CD14-positive monocyte (primary cell): Measurements from ENCODE around the gene TXNDC11. TPM values are rescaled to one million over a fixed set of nuclear protein-coding genes. Genes with fewer than 3 reads are reported as not detected.
A peak's percentile ranks its signal among the peaks of the same experiment; 100 is the strongest.
"Not testable (repeated sequence)": the region's sequence is repeated elsewhere in the genome, so short reads cannot be mapped to it uniquely, and the experiment has no call there.

ENCODE experiments used
- DNase-seq, 3 donors: peaks; one replicate each; pipeline ENCODE4 v3.0.0-alpha.2; 2011 to 2022
- H2AFZ ChIP-seq: 2 replicates; pipeline ENCODE4 v1.6.0; 2012; ENCODE audit warnings: mild to moderate bottlenecking, low read depth, low read length, inconsistent platforms; ENCODE audit not compliant: insufficient read depth, poor library complexity, severe bottlenecking
- H3K27ac ChIP-seq, 2 donors: 1 replicate in 1 of 2; 2 replicates in 1 of 2; pipeline ENCODE4 v1.5.1; 2012 to 2013; ENCODE audit warnings: low read length in 2 of 2, control low read depth in 1 of 2, inconsistent platforms in 1 of 2, low read depth in 1 of 2, mild to moderate bottlenecking in 1 of 2
- H3K27me3 ChIP-seq, 2 donors: one replicate each; pipeline versions ENCODE4 v1.6.0 to v1.6.1; 2011 to 2013; ENCODE audit warnings: low read length in 2 of 2; ENCODE audit not compliant: control insufficient read depth in 2 of 2, insufficient read depth in 2 of 2
- H3K36me3 ChIP-seq, 2 donors: replicated peaks in 1 of 2; 1 replicate in 1 of 2; 2 replicates in 1 of 2; pipeline versions ENCODE4 v1.5.1 to v1.6.1; 2012 to 2013; ENCODE audit warnings: low read length in 2 of 2, control low read depth in 1 of 2, inconsistent platforms in 1 of 2, mild to moderate bottlenecking in 1 of 2; ENCODE audit not compliant: insufficient read depth in 2 of 2, control insufficient read depth in 1 of 2
- H3K4me1 ChIP-seq, 2 donors: 1 replicate in 1 of 2; 2 replicates in 1 of 2; pipeline versions ENCODE4 v1.5.1 to v1.6.1; 2012 to 2013; ENCODE audit warnings: low read length in 2 of 2, control low read depth in 1 of 2, inconsistent platforms in 1 of 2, mild to moderate bottlenecking in 1 of 2, moderate library complexity in 1 of 2; ENCODE audit not compliant: insufficient read depth in 2 of 2, control insufficient read depth in 1 of 2
- H3K4me2 ChIP-seq: replicated peaks from 2 replicates; pipeline ENCODE3; 2012; ENCODE audit warnings: low read length, moderate library complexity, mild to moderate bottlenecking; ENCODE audit not compliant: poor library complexity, severe bottlenecking; ENCODE audit errors: extremely low read depth
- H3K4me3 ChIP-seq, 3 experiments: fragments of 200-600 bp in 1 of 3; sonication (generic) in 1 of 3; replicated peaks in 1 of 3; 1 replicate in 2 of 3; 2 replicates in 1 of 3; pipeline ENCODE4 v1.5.1; 2011 to 2013; ENCODE audit warnings: low read length in 3 of 3, mild to moderate bottlenecking in 3 of 3, control low read depth in 2 of 3, low read depth in 2 of 3, inconsistent platforms in 1 of 3, moderate library complexity in 1 of 3
- H3K79me2 ChIP-seq: 2 replicates; pipeline ENCODE4 v1.6.0; 2012; ENCODE audit warnings: mild to moderate bottlenecking, control low read depth, inconsistent platforms, low read length, moderate library complexity; ENCODE audit not compliant: insufficient read depth
- H3K9ac ChIP-seq: 2 replicates; pipeline ENCODE4 v1.6.0; 2017; ENCODE audit warnings: low read length, mild to moderate bottlenecking; ENCODE audit not compliant: insufficient read depth, poor library complexity, severe bottlenecking
- H3K9me3 ChIP-seq, 2 donors: replicated peaks in 1 of 2; 1 replicate in 1 of 2; 2 replicates in 1 of 2; pipeline versions ENCODE4 v1.5.1 to v1.6.1; 2012 to 2013; ENCODE audit warnings: low read length in 2 of 2, control low read depth in 1 of 2; ENCODE audit not compliant: control insufficient read depth in 1 of 2, insufficient read depth in 1 of 2
- H4K20me1 ChIP-seq: 2 replicates; pipeline ENCODE4 v1.6.0; 2012; ENCODE audit warnings: mild to moderate bottlenecking, low read length, control low read depth, moderate library complexity; ENCODE audit not compliant: insufficient read depth
- H3K27ac Mint-ChIP-seq, 7 donors: one replicate each; pipeline ENCODE4 v1.8.0; 2020; ENCODE audit warnings: mild to moderate bottlenecking in 7 of 7, mixed read lengths in 7 of 7, moderate library complexity in 6 of 7, inconsistent platforms in 2 of 7
- H3K27me3 Mint-ChIP-seq, 3 donors: one replicate each; pipeline ENCODE4 v1.8.0; 2021 to 2022; ENCODE audit warnings: low read depth in 3 of 3, mild to moderate bottlenecking in 3 of 3, mixed read lengths in 3 of 3, moderate library complexity in 3 of 3, inconsistent platforms in 1 of 3
- H3K36me3 Mint-ChIP-seq, 2 donors: one replicate each; pipeline ENCODE4 v1.8.0; 2020; ENCODE audit warnings: mixed read lengths in 2 of 2, inconsistent platforms in 1 of 2, mild to moderate bottlenecking in 1 of 2
- H3K4me1 Mint-ChIP-seq: one replicate; pipeline ENCODE4 v1.8.0; 2020; ENCODE audit warnings: mild to moderate bottlenecking, mixed read lengths
- H3K4me3 Mint-ChIP-seq, 2 donors: one replicate each; pipeline ENCODE4 v1.8.0; 2020; ENCODE audit warnings: mild to moderate bottlenecking in 2 of 2, mixed read lengths in 2 of 2, moderate library complexity in 1 of 2
- H3K9me3 Mint-ChIP-seq, 7 donors: one replicate each; pipeline ENCODE4 v1.8.0; 2020 to 2022; ENCODE audit warnings: mixed read lengths in 7 of 7, mild to moderate bottlenecking in 6 of 7, moderate library complexity in 6 of 7, inconsistent platforms in 2 of 7
- CTCF ChIP-seq: fragments of 200-600 bp; IDR thresholded peaks from one replicate; pipeline ENCODE4 v1.8.0; 2022; ENCODE audit warnings: antibody characterized with exemption, mild to moderate bottlenecking
- WGBS: methylation state at CpG from one replicate; pipeline ENCODE4 v1.1.5; 2013; ENCODE audit warnings: missing lambda C conversion rate; ENCODE audit not compliant: insufficient coverage; 5-methylcytosine and 5-hydroxymethylcytosine counted together
- intact Hi-C, 2 donors: fragments of 100-400 bp; cut with micrococcal nuclease; formaldehyde crosslinking; loops; one replicate each; pipeline versions ENCODE4 v1.15.0 to v1.15.1; 2023
- polyA plus RNA-seq, 3 donors: library from polyadenylated mRNA; depleted of rRNA in 1 of 3; unstranded in 2 of 3; stranded (reverse) in 1 of 3; fragments of 300-500 nt in 2 of 3; fragments of >200 nt in 1 of 3; fragmentation: Illumina TruSeq in 2 of 3; gene quantifications; 1 replicate in 2 of 3; 2 replicates in 1 of 3; pipeline ENCODE4 v1.2.3, GENCODE V29; 2012 to 2021

The TXNDC11 gene
- polyA plus RNA-seq, 3 donors = 32.9 to 60.0 (median 40.6) TPM

- Mint-ChIP-seq H3K27me3 (peaks cover 0 to 1% (median 0%) of the 10 kb centered on the region in 3 donors), H3K4me1 (peaks cover 39% of the 10 kb centered on the region), H3K36me3 (peaks cover 17 to 30% of the 10 kb centered on the region in 2 donors), H3K4me3 (no peak overlapping the region), H3K9me3 (no peaks in the 10 kb centered on the region), H3K27ac (peak overlapping the region in 4 of 7 donors; percentile 13 to 83 (median 20))
- no peaks in the 10 kb centered on the region for H3K27me3 ChIP-seq
- peak overlapping the region in 1 of 2 donors; percentile 31 for H3K27ac ChIP-seq
- intact Hi-C loops = no loop called here
- WGBS = 100% methylated on average over 1 of the region's 3 CpGs
- peaks cover 96% of the 10 kb centered on the region for H4K20me1 ChIP-seq
- no peak overlapping the region for H3K4me2 ChIP-seq
- H3K79me2 ChIP-seq = peaks cover 99% of the 10 kb centered on the region
- DNase-seq = no peak
- TF ChIP-seq CTCF = no peak
- peaks cover 6 to 22% of the 10 kb centered on the region in 2 donors for H3K4me1 ChIP-seq
- H2AFZ ChIP-seq = no peak overlapping the region
- H3K4me3 ChIP-seq = no peak overlapping the region
- H3K9me3 ChIP-seq = no peaks in the 10 kb centered on the region
- H3K9ac ChIP-seq = no peak overlapping the region
- H3K36me3 ChIP-seq = peaks cover 6 to 41% of the 10 kb centered on the region in 2 donors
Observed at GRCh38 chr16:11788914-11789313, 46.3 kb upstream of the TXNDC11 start.

GRCh38 chr16:11784980-11785599, 42.4 kb upstream of the TXNDC11 start:
- not testable (repeated sequence) for H3K27me3 Mint-ChIP-seq, H3K4me3 ChIP-seq

GRCh38 chr16:11784381-11784780, 41.7 kb upstream of the TXNDC11 start:
- DNase-seq, H3K27me3 Mint-ChIP-seq, H3K9ac ChIP-seq, H3K4me3 ChIP-seq, H3K27me3 ChIP-seq, H3K4me2 ChIP-seq, H3K27ac ChIP-seq, H3K9me3 Mint-ChIP-seq, H3K4me3 Mint-ChIP-seq, H2AFZ ChIP-seq, H3K9me3 ChIP-seq: not testable (repeated sequence)
- no CpG with 5 or more reads among the region's 6 CpGs for WGBS
- Mint-ChIP-seq H3K27ac (peak overlapping the region in 4 of 7 donors; percentile 57 to 90 (median 80)), H3K36me3 (peaks cover 31 to 36% of the 10 kb centered on the region in 2 donors), H3K4me1 (peaks cover 34% of the 10 kb centered on the region)
- peaks cover 23 to 33% of the 10 kb centered on the region in 2 donors for H3K4me1 ChIP-seq
- peaks cover 96% of the 10 kb centered on the region for H3K79me2 ChIP-seq
- H3K36me3 ChIP-seq = peaks cover 16 to 28% of the 10 kb centered on the region in 2 donors
- intact Hi-C loops = loop anchor here in 1 of 2 donors (5.0 kb wide), 1 partner anchor 552 kb away; no protein-coding TSS in a partner anchor
- H4K20me1 ChIP-seq = peaks cover 94% of the 10 kb centered on the region

More at GRCh38 chr16:11784980-11785599, 42.4 kb upstream of the TXNDC11 start:
- H3K27me3 ChIP-seq, H3K9ac ChIP-seq, H3K9me3 ChIP-seq, H3K4me2 ChIP-seq, DNase-seq, H3K4me3 Mint-ChIP-seq, H3K9me3 Mint-ChIP-seq, H2AFZ ChIP-seq, H3K27ac ChIP-seq: not testable (repeated sequence)
- Histone ChIP-seq H3K79me2 (peaks cover 96% of the 10 kb centered on the region), H3K4me1 (peaks cover 23 to 35% of the 10 kb centered on the region in 2 donors), H3K36me3 (peaks cover 12 to 28% of the 10 kb centered on the region in 2 donors), H4K20me1 (peaks cover 94% of the 10 kb centered on the region)
- Mint-ChIP-seq H3K4me1 (peaks cover 34% of the 10 kb centered on the region), H3K36me3 (peaks cover 26 to 32% of the 10 kb centered on the region in 2 donors), H3K27ac (peak overlapping the region; percentile 30 to 90 (median 62))
- intact Hi-C loops = loop anchor here in 1 of 2 donors (5.0 kb wide), 1 partner anchor 553 kb away; no protein-coding TSS in a partner anchor
- WGBS = 95% methylated on average over 6 of the region's 13 CpGs
